ENCODE data around the gene STAP2. TPM values are rescaled to one million over a fixed set of nuclear protein-coding genes. Genes with fewer than 3 reads are reported as not detected.

STAP2 gene
- total RNA-seq, 1 experiment from 2014 or later: 7.9 TPM

Other genes starting within 250 kb of the STAP2 start
- gene MAP2K2, start 214.7 kb downstream of the STAP2 start, total RNA-seq (2014; rRNA removed; shearing (Covaris generic)): 115 and 162 TPM in 2 replicates
- 0.39 TPM in 1 of 2 replicates, not detected in the other for gene CREB3L3, start 185.2 kb downstream of the STAP2 start, total RNA-seq (2014; rRNA removed; shearing (Covaris generic))
- gene SIRT6, start 156.3 kb downstream of the STAP2 start, total RNA-seq (2014; rRNA removed; shearing (Covaris generic)): 9.4 and 21.9 TPM in 2 replicates
- gene ANKRD24, start 156.1 kb downstream of the STAP2 start, total RNA-seq (2014; rRNA removed; shearing (Covaris generic)): 0.12 and 0.20 TPM in 2 replicates
- 2.7 and 3.0 TPM in 2 replicates for gene EBI3, start 109.3 kb downstream of the STAP2 start, total RNA-seq (2014; rRNA removed; shearing (Covaris generic))
- gene YJU2, start 91.7 kb downstream of the STAP2 start, total RNA-seq (2014; rRNA removed; shearing (Covaris generic)): 24.4 and 28.2 TPM in 2 replicates
- not detected in 2 replicates for gene SHD, start 59.6 kb downstream of the STAP2 start, total RNA-seq (2014; rRNA removed; shearing (Covaris generic))
- gene TMIGD2, start 36.4 kb downstream of the STAP2 start, total RNA-seq (2014; rRNA removed; shearing (Covaris generic)): not detected in 2 replicates
- 11.7 and 14.7 TPM in 2 replicates for gene FSD1, start 34.2 kb downstream of the STAP2 start, total RNA-seq (2014; rRNA removed; shearing (Covaris generic))
- 6.3 and 9.9 TPM in 2 replicates for gene MPND, start 4.7 kb upstream of the STAP2 start, total RNA-seq (2014; rRNA removed; shearing (Covaris generic))
- gene SH3GL1, start 61.7 kb upstream of the STAP2 start, total RNA-seq (2014; rRNA removed; shearing (Covaris generic)): 60.5 and 99.7 TPM in 2 replicates
- 22.8 and 38.1 TPM in 2 replicates for gene CHAF1A, start 63.8 kb upstream of the STAP2 start, total RNA-seq (2014; rRNA removed; shearing (Covaris generic))
- gene UBXN6, start 119.0 kb upstream of the STAP2 start, total RNA-seq (2014; rRNA removed; shearing (Covaris generic)): 78.5 and 127 TPM in 2 replicates
- 36.1 and 69.3 TPM in 2 replicates for gene HDGFL2, start 133.5 kb upstream of the STAP2 start, total RNA-seq (2014; rRNA removed; shearing (Covaris generic))
- 0.02 TPM in 2 replicates for gene PLIN4, start 179.7 kb upstream of the STAP2 start, total RNA-seq (2014; rRNA removed; shearing (Covaris generic))
- not detected in 2 replicates for gene PLIN5, start 196.4 kb upstream of the STAP2 start, total RNA-seq (2014; rRNA removed; shearing (Covaris generic))
- 0.64 TPM in 1 of 2 replicates, not detected in the other for gene LRG1, start 201.2 kb upstream of the STAP2 start, total RNA-seq (2014; rRNA removed; shearing (Covaris generic))
- 0.89 and 1.6 TPM in 2 replicates for gene SEMA6B, start 220.9 kb upstream of the STAP2 start, total RNA-seq (2014; rRNA removed; shearing (Covaris generic))